Measurements from ENCODE around the gene HSD11B1.

DNA sequence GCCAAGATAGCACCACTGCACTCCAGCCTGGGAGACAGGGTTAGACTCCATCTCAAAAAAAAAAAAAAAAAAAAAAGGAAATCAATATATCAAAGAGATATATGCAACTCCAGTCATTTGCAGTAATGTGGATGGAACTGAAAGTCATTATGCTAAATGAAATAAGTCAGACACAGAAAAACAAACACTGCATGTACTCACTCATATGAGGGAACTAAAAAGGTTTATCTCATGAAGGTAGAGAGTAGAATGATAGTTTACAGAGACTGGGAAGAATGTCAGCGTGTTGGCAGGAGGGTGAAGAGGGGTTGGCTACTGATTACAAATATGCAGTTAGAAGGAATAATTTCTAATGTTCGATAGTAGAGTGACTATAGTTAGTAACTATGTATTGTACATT, 13.2 kb downstream of the HSD11B1 start:
- TF ChIP-seq, protein P1, sequence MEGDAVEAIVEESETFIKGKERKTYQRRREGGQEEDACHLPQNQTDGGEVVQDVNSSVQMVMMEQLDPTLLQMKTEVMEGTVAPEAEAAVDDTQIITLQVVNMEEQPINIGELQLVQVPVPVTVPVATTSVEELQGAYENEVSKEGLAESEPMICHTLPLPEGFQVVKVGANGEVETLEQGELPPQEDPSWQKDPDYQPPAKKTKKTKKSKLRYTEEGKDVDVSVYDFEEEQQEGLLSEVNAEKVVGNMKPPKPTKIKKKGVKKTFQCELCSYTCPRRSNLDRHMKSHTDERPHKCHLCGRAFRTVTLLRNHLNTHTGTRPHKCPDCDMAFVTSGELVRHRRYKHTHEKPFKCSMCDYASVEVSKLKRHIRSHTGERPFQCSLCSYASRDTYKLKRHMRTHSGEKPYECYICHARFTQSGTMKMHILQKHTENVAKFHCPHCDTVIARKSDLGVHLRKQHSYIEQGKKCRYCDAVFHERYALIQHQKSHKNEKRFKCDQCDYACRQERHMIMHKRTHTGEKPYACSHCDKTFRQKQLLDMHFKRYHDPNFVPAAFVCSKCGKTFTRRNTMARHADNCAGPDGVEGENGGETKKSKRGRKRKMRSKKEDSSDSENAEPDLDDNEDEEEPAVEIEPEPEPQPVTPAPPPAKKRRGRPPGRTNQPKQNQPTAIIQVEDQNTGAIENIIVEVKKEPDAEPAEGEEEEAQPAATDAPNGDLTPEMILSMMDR (IDR thresholded peaks at IDR 0.05), result no peak
- TF ChIP-seq, protein P2, sequence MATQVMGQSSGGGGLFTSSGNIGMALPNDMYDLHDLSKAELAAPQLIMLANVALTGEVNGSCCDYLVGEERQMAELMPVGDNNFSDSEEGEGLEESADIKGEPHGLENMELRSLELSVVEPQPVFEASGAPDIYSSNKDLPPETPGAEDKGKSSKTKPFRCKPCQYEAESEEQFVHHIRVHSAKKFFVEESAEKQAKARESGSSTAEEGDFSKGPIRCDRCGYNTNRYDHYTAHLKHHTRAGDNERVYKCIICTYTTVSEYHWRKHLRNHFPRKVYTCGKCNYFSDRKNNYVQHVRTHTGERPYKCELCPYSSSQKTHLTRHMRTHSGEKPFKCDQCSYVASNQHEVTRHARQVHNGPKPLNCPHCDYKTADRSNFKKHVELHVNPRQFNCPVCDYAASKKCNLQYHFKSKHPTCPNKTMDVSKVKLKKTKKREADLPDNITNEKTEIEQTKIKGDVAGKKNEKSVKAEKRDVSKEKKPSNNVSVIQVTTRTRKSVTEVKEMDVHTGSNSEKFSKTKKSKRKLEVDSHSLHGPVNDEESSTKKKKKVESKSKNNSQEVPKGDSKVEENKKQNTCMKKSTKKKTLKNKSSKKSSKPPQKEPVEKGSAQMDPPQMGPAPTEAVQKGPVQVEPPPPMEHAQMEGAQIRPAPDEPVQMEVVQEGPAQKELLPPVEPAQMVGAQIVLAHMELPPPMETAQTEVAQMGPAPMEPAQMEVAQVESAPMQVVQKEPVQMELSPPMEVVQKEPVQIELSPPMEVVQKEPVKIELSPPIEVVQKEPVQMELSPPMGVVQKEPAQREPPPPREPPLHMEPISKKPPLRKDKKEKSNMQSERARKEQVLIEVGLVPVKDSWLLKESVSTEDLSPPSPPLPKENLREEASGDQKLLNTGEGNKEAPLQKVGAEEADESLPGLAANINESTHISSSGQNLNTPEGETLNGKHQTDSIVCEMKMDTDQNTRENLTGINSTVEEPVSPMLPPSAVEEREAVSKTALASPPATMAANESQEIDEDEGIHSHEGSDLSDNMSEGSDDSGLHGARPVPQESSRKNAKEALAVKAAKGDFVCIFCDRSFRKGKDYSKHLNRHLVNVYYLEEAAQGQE (IDR thresholded peaks at IDR 0.05; ENCODE audit: insufficient read depth in 1 of 2, low read depth in 2 of 2, low read length in 1 of 2), result no peak
- no peak for TF ChIP-seq SIN3A (IDR thresholded peaks at IDR 0.05; ENCODE audit: borderline replicate concordance, insufficient read depth, low read depth, low read length)
